BJ (cell line): ENCODE results near the gene PIM1. TPM values are rescaled to one million over a fixed set of nuclear protein-coding genes. Genes with fewer than 3 reads are reported as not detected.

Experiments
- CTCF ChIA-PET: fragments of 350-600 bp; formaldehyde crosslinking; extraction: SDS; loops from one replicate; lab custom pipeline; 2021; ENCODE audit warnings: antibody characterized with exemption, inconsistent platforms; lab: Yijun Ruan, JAX
- POLR2A ChIA-PET: fragments of 300-600 bp; sonication (Branson Sonifier 250); formaldehyde crosslinking; extraction: SDS; loops from one replicate; lab custom pipeline; 2021; ENCODE audit warnings: antibody characterized with exemption; lab: Charles Lee
- DNase-seq: peaks from one replicate; pipeline ENCODE4 v3.0.0-alpha.2; 2011; ENCODE audit warnings: low read depth
- H3K27me3 ChIP-seq: 2 replicates; pipeline ENCODE4 v1.6.0; 2011; ENCODE audit warnings: low read length; ENCODE audit not compliant: control insufficient read depth, insufficient read depth
- H3K36me3 ChIP-seq: 2 replicates; pipeline ENCODE4 v1.5.1; 2011; ENCODE audit warnings: low read length; ENCODE audit not compliant: control insufficient read depth, insufficient read depth
- H3K4me3 ChIP-seq: 2 replicates; pipeline ENCODE4 v1.5.1; 2011; ENCODE audit warnings: low read depth, mild to moderate bottlenecking, control low read depth, low read length
- polyA plus RNA-seq: library from polyadenylated mRNA; depleted of rRNA; stranded (reverse); fragments of >200 nt; gene quantifications from 2 replicates; pipeline ENCODE4 v1.2.3, GENCODE V29; 2011; rRNA removed
- TF ChIP-seq, protein P1 (sequence below): IDR thresholded peaks from 2 replicates; pipeline ENCODE4 v1.5.1; 2011; ENCODE audit warnings: low read depth, mild to moderate bottlenecking, control low read depth, inconsistent platforms, low read length, moderate library complexity; ENCODE audit not compliant: insufficient read depth

The PIM1 gene
- polyA plus RNA-seq, 1 experiment: 20.7 TPM

GRCh38 chr6:37221585-37222124, 51.7 kb downstream of the PIM1 start:
- TF ChIP-seq, protein P1, sequence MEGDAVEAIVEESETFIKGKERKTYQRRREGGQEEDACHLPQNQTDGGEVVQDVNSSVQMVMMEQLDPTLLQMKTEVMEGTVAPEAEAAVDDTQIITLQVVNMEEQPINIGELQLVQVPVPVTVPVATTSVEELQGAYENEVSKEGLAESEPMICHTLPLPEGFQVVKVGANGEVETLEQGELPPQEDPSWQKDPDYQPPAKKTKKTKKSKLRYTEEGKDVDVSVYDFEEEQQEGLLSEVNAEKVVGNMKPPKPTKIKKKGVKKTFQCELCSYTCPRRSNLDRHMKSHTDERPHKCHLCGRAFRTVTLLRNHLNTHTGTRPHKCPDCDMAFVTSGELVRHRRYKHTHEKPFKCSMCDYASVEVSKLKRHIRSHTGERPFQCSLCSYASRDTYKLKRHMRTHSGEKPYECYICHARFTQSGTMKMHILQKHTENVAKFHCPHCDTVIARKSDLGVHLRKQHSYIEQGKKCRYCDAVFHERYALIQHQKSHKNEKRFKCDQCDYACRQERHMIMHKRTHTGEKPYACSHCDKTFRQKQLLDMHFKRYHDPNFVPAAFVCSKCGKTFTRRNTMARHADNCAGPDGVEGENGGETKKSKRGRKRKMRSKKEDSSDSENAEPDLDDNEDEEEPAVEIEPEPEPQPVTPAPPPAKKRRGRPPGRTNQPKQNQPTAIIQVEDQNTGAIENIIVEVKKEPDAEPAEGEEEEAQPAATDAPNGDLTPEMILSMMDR: no peak
- H3K36me3 ChIP-seq: no peaks in the 10 kb centered on the region
- ChIA-PET CTCF (interaction anchor here (0.9 to 2.4 kb wide), 6 partner anchors 11 to 463 kb away, joined by 3 to 13 read pairs (median 4); no protein-coding TSS in a partner anchor), POLR2A (no interaction called here)
- H3K4me3 ChIP-seq: peak overlapping the region; percentile 55
- H3K27me3 ChIP-seq: no peaks in the 10 kb centered on the region
- no peak for DNase-seq

GRCh38 chr6:37222125-37222967, 52.4 kb downstream of the PIM1 start:
- DNase-seq: peak; percentile 38
- ChIA-PET CTCF (interaction anchor here (0.6 to 1.5 kb wide), 7 partner anchors 9 to 464 kb away, joined by 3 to 6 read pairs (median 3); no protein-coding TSS in a partner anchor), POLR2A (no interaction called here)
- Histone ChIP-seq H3K36me3 (no peaks in the 10 kb centered on the region), H3K4me3 (peak overlapping the region; percentile 55), H3K27me3 (no peaks in the 10 kb centered on the region)
- TF ChIP-seq, protein P1: no peak

GRCh38 chr6:37222992-37223391, 53.0 kb downstream of the PIM1 start:
- Histone ChIP-seq H3K27me3 (no peaks in the 10 kb centered on the region), H3K4me3 (peak overlapping the region; percentile 55), H3K36me3 (no peaks in the 10 kb centered on the region)
- no peak for DNase-seq
- TF ChIP-seq, protein P1: no peak
- ChIA-PET CTCF (interaction anchor here (0.5 to 1.4 kb wide), 6 partner anchors 10 to 543 kb away, joined by 3 to 6 read pairs (median 3); no protein-coding TSS in a partner anchor), POLR2A (no interaction called here)

Other genes starting within 250 kb of the PIM1 start
- 0.09 and 0.21 TPM in 2 replicates for gene PI16, start 215.4 kb upstream of the PIM1 start, polyA plus RNA-seq
- gene MTCH1, start 184.0 kb upstream of the PIM1 start, polyA plus RNA-seq: 123 and 207 TPM in 2 replicates
- gene FGD2, start 164.5 kb upstream of the PIM1 start, polyA plus RNA-seq: not detected in 2 replicates
- 4.4 and 5.5 TPM in 2 replicates for gene TBC1D22B, start 87.6 kb downstream of the PIM1 start, polyA plus RNA-seq
- 2.3 and 3.1 TPM in 2 replicates for gene TMEM217, start 88.0 kb downstream of the PIM1 start, polyA plus RNA-seq
- gene RNF8, start 183.8 kb downstream of the PIM1 start, polyA plus RNA-seq: 13.3 and 18.3 TPM in 2 replicates